K562 (cell line): ENCODE measurements around the gene ARHGAP25. TPM values are rescaled to one million over a fixed set of nuclear protein-coding genes. Genes with fewer than 3 reads are reported as not detected.

Experiments
- ATAC-seq: fragments of 200-7000 bp; cut with Tn5 transposase; 3 replicates; pipeline ENCODE4 v1.9.1; 2020; ENCODE audit warnings: moderate library complexity
- BruUV-seq: library from RNA; stranded (reverse); fragments of 400-500 nt; replicated peaks from 2 replicates; lab custom pipeline; 2021; lab: Mats Ljungman, UMichigan
- CTCF ChIA-PET: fragments of 300-600 bp; formaldehyde crosslinking; extraction: SDS; loops from one replicate; lab custom pipeline; 2021; ENCODE audit warnings: low intra/inter-chr PET ratio; lab: Yijun Ruan, JAX
- POLR2A ChIA-PET: fragments of 300-600, 350-650 bp; sonication (Branson Sonifier 250); formaldehyde crosslinking; extraction: SDS; loops from one replicate; lab custom pipeline; 2021; ENCODE audit warnings: antibody characterized with exemption, inconsistent platforms; lab: Yijun Ruan, JAX
- DNase-seq, 4 experiments: peaks; one replicate each; pipeline versions ENCODE4 v3.0.0 to v3.0.0-alpha.2; 2011 to 2018; ENCODE audit warnings: low spot score in 3 of 4, mixed read lengths in 3 of 4; ENCODE audit errors: extremely low read depth in 1 of 4
- FAIRE-seq: peaks from 2 replicates; lab custom pipeline; 2011; peaks lifted over from hg19 to GRCh38; lab: Jason Lieb, UNC
- H2AFZ ChIP-seq: 2 replicates; pipeline ENCODE4 v1.6.0; 2011; ENCODE audit warnings: low read depth, low read length, control low read depth, inconsistent platforms
- H3K27ac ChIP-seq: fragments of 200-600 bp; 3 replicates; pipeline ENCODE4 v1.8.0; 2011; ENCODE audit warnings: low read depth, mild to moderate bottlenecking, control low read depth, inconsistent platforms, low read length, moderate library complexity, mixed read lengths; ENCODE audit errors: extremely low read depth
- H3K27me3 ChIP-seq, 2 experiments: fragments of 300-600 bp in 1 of 2; 2 replicates in 1 of 2; 3 replicates in 1 of 2; pipeline versions ENCODE4 v1.6.0 to v1.8.0; 2011; ENCODE audit warnings: inconsistent platforms in 2 of 2, low read length in 2 of 2, mild to moderate bottlenecking in 1 of 2, mixed read lengths in 1 of 2, moderate library complexity in 1 of 2; ENCODE audit not compliant: control insufficient read depth in 2 of 2, insufficient read depth in 2 of 2
- H3K36me3 ChIP-seq: fragments of 300-600 bp; 3 replicates; pipeline ENCODE4 v1.8.0; 2011; ENCODE audit warnings: mild to moderate bottlenecking, low read length, inconsistent platforms; ENCODE audit not compliant: control insufficient read depth, insufficient read depth
- H3K4me1 ChIP-seq, 2 experiments: fragments of 200-600 bp in 1 of 2; replicated peaks in 1 of 2; 2 replicates in 1 of 2; 3 replicates in 1 of 2; pipeline versions ENCODE4 v1.5.1 to v1.8.0; 2011; ENCODE audit warnings: inconsistent platforms in 2 of 2, low read length in 2 of 2, mild to moderate bottlenecking in 1 of 2, mixed read lengths in 1 of 2, moderate library complexity in 1 of 2; ENCODE audit not compliant: control insufficient read depth in 2 of 2, insufficient read depth in 2 of 2
- H3K4me2 ChIP-seq: 2 replicates; pipeline ENCODE4 v1.6.1; 2011; ENCODE audit warnings: low read length, control low read depth, inconsistent platforms, mixed read lengths; ENCODE audit not compliant: insufficient read depth
- H3K4me3 ChIP-seq: fragments of 200-600 bp; sonication (generic), shearing (Covaris generic); 2 replicates; pipeline ENCODE4 v1.5.1; 2016; ENCODE audit warnings: control low read depth, inconsistent platforms
- H3K79me2 ChIP-seq: fragments of 200-600 bp; 3 replicates; pipeline ENCODE4 v1.8.0; 2011; ENCODE audit warnings: low read length, inconsistent platforms; ENCODE audit not compliant: control insufficient read depth, insufficient read depth
- H3K9ac ChIP-seq, 2 experiments: 2 replicates each; pipeline versions ENCODE4 v1.6.0 to v1.6.1; 2011; ENCODE audit warnings: low read depth in 2 of 2, low read length in 2 of 2, control low read depth in 1 of 2, inconsistent platforms in 1 of 2, mild to moderate bottlenecking in 1 of 2, mixed read lengths in 1 of 2; ENCODE audit not compliant: insufficient read depth in 1 of 2
- H3K9me1 ChIP-seq: one replicate; pipeline ENCODE4 v1.6.0; 2011; ENCODE audit warnings: inconsistent platforms, mild to moderate bottlenecking, low read length, moderate library complexity; ENCODE audit not compliant: control insufficient read depth, insufficient read depth
- H3K9me3 ChIP-seq: replicated peaks from 2 replicates; pipeline ENCODE4 v1.5.1; 2011; ENCODE audit warnings: low read depth, low read length, inconsistent platforms; ENCODE audit not compliant: control insufficient read depth, insufficient read depth
- H4K20me1 ChIP-seq: replicated peaks from 2 replicates; pipeline ENCODE4 v1.6.1; 2011; ENCODE audit warnings: low read length, inconsistent platforms, mixed read lengths; ENCODE audit not compliant: control insufficient read depth, insufficient read depth
- CEBPB ChIP-seq: fragments of 450-650 bp; IDR thresholded peaks from 2 replicates; pipeline ENCODE4 v1.6.1; 2016; ENCODE audit warnings: missing genetic modification characterization, missing compliant biosample characterization
- CSDE1 ChIP-seq, 2 experiments: fragments of 450-650 bp; IDR thresholded peaks; 2 replicates each; pipeline ENCODE4 v1.6.1; 2016; ENCODE audit warnings: mild to moderate bottlenecking in 1 of 2
- ID3 ChIP-seq, 2 experiments: fragments of 250-450 bp in 1 of 2; fragments of 450-650 bp in 1 of 2; sonication (Bioruptor Pico) in 1 of 2; IDR thresholded peaks; 2 replicates each; pipeline versions ENCODE4 v1.6.1 to v1.8.0; 2016 to 2021; ENCODE audit warnings: mild to moderate bottlenecking in 2 of 2, moderate library complexity in 2 of 2, missing compliant biosample characterization in 1 of 2, missing genetic modification characterization in 1 of 2
- MIER1 ChIP-seq: fragments of 450-650 bp; IDR thresholded peaks from 2 replicates; pipeline ENCODE4 v1.6.1; 2016; ENCODE audit warnings: antibody characterized with exemption, mild to moderate bottlenecking, low read depth
- NCOA6 ChIP-seq: fragments of 450-650 bp; IDR thresholded peaks from 2 replicates; pipeline ENCODE4 v1.6.1; 2017; ENCODE audit warnings: mild to moderate bottlenecking
- SAFB ChIP-seq: fragments of 200-400 bp; formaldehyde crosslinking; IDR thresholded peaks from 2 replicates; pipeline ENCODE4 v1.6.1; 2017; ENCODE audit warnings: low read depth, low read length, borderline replicate concordance
- ZNF668 ChIP-seq: fragments of 250-450 bp; sonication (Bioruptor Pico); IDR thresholded peaks from 2 replicates; pipeline ENCODE4 v1.8.0; 2022; ENCODE audit warnings: mild to moderate bottlenecking, inconsistent platforms
- WGBS: fragments of 100-300 bp; shearing (Covaris generic); methylation state at CpG from one replicate; pipeline ENCODE4 v1.1.6; 2016; ENCODE audit warnings: low coverage, mixed read lengths; ENCODE audit not compliant: insufficient coverage; ENCODE audit errors: missing lambda C conversion rate; 5-methylcytosine and 5-hydroxymethylcytosine counted together
- in situ Hi-C: fragments of 300-500 bp; cut with MboI; formaldehyde crosslinking; loops from 4 replicates; pipeline ENCODE4 v1.15.0; 2018; ENCODE audit warnings: inconsistent platforms, mixed read lengths
- intact Hi-C: fragments of 100-400 bp; cut with micrococcal nuclease; formaldehyde crosslinking; loops from 2 replicates; pipeline ENCODE4 v1.14.2; 2022
- polyA plus RNA-seq, 8 experiments: library from polyadenylated mRNA; depleted of rRNA in 4 of 8; stranded (reverse) in 5 of 8; unstranded in 3 of 8; fragments of >200 nt; fragmentation: Nextera tagmentation in 2 of 8; fragmentation: Illumina TruSeq in 1 of 8; extraction: Ambion mirVana in 2 of 8; extraction: Trizol in 1 of 8; gene quantifications; 2 replicates each; pipeline versions ENCODE4 v1.2.1 to v1.2.3, GENCODE V29; 2011 to 2014; ENCODE audit warnings: inconsistent platforms in 1 of 8, missing spikeins in 1 of 8
- total RNA-seq, 7 experiments: library from RNA; depleted of rRNA in 6 of 7; stranded (reverse); fragments of >200 nt in 6 of 7; fragmentation: Illumina TruSeq in 2 of 7; extraction: Trizol in 2 of 7; gene quantifications; 2 replicates each; pipeline versions ENCODE4 v1.2.1 to v1.2.3, GENCODE V29; 2011 to 2021; ENCODE audit warnings: low replicate concordance in 1 of 7

Gene ARHGAP25
- total and polyA plus RNA-seq, 9 of the 15 experiments (the other 6 are each of a cell fraction or from before 2014, with no cell fraction given) = 4.9 to 14.8 (median 10.7) TPM

DNA sequence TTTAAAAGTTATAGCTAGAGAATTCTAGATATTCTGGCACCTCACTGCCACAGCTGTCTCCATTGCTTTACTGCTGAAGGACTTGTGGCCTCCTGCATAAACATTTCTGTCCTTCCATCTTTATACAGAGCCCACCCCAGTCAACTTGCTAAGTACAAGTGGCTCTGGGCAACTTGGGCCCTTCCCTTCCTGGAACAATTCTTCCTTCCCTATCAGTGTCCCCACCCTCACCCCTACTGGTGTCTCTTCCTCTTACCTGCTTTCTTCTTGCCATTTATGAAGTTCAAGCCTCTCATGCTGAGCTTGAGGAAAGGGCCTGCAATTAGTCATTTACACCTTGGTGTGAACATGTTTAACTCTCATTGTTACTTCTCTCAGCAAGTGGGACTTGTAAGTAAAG is 45.0 kb downstream of the ARHGAP25 start:
- DNase-seq = no peak
- ATAC-seq = no peak
- Histone ChIP-seq H3K9me3 (no peaks in the 10 kb centered on the region), H3K9me1 (no peaks in the 10 kb centered on the region), H3K4me2 (no peak overlapping the region), H3K36me3 (no peaks in the 10 kb centered on the region; the same call in 2 of the 3 replicates), H3K27ac (no peak overlapping the region), H3K79me2 (peaks cover 5% of the 10 kb centered on the region; the same call in 2 of the 3 replicates), H2AFZ (no peak overlapping the region), H3K27me3 (no peaks in the 10 kb centered on the region), H3K4me3 (no peak overlapping the region), H3K4me1 (peaks cover 10 to 26% of the 10 kb centered on the region in 2 experiments), H3K9ac (no peak overlapping the region), H4K20me1 (no peaks in the 10 kb centered on the region)
- FAIRE-seq = no peak
- TF ChIP-seq ID3 (CRISPR knock-in tag; IDR thresholded peaks at IDR 0.05) (no peak), ID3 (tag; IDR thresholded peaks at IDR 0.05) (no peak), ZNF668 (CRISPR knock-in tag) (no peak), SAFB (no peak)
- CTCF ChIA-PET = no interaction called here
- BruUV-seq = no TSS peak
- POLR2A ChIA-PET = interaction anchor here (0.9 to 1.2 kb wide), 3 partner anchors 9 to 13 kb away, joined by 3 to 4 read pairs (median 4); no protein-coding TSS in a partner anchor
- in situ Hi-C loops (no loop called here), intact Hi-C loops (no loop called here)

DNA sequence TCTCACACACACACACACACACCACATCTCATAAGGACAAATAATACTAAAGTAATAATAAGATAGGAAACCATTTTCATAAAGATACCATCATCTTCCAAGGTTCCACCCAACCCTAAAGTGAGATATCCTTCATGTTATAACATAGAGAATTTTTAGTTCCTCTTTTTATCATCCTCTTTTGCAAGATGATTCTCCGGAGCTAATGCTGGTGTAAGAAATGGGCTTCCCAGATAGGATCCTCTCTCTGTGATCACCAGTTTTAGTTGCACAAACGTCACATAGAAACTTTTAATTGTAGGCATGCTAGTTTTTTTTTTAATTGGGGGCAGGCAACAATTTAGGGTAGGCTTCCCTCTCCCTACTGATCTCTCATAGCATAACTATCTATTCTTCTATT is 49.6 kb downstream of the ARHGAP25 start:
- in situ Hi-C loops = no loop called here
- BruUV-seq = no TSS peak

More for the DNA sequence above, 49.6 kb downstream of the ARHGAP25 start:
- Histone ChIP-seq H3K27ac (no peak overlapping the region), H3K36me3 (peaks cover 6% of the 10 kb centered on the region; the same call in 2 of the 3 replicates), H3K27me3 (no peaks in the 10 kb centered on the region), H3K79me2 (no peaks in the 10 kb centered on the region), H4K20me1 (no peaks in the 10 kb centered on the region), H3K4me3 (no peak overlapping the region), H3K9me3 (no peaks in the 10 kb centered on the region), H2AFZ (no peak overlapping the region), H3K9me1 (no peaks in the 10 kb centered on the region), H3K9ac (no peak overlapping the region), H3K4me1 (peaks cover 0 to 7% of the 10 kb centered on the region in 2 experiments; a peak in 3 of 5 replicates), H3K4me2 (no peak overlapping the region)
- FAIRE-seq (no peak), DNase-seq (no peak), ATAC-seq (no peak)
- no peak for TF ChIP-seq CSDE1 (IDR thresholded peaks at IDR 0.05)
- no peak for TF ChIP-seq CEBPB (tag)
- no peak for TF ChIP-seq NCOA6
- no peak for TF ChIP-seq MIER1
- intact Hi-C loops = no loop called here
- CTCF ChIA-PET = no interaction called here
- POLR2A ChIA-PET = interaction anchor here (0.9 kb wide), 1 partner anchor 18 kb away, joined by 4 read pairs; no protein-coding TSS in a partner anchor
- 8% methylated on average over 2 of the region's 2 CpGs for WGBS
